ENCODE data around the gene CREB3. TPM values are rescaled to one million over a fixed set of nuclear protein-coding genes. Genes with fewer than 3 reads are reported as not detected.

CREB3 gene
- total and polyA plus RNA-seq, 4 donors = 9.2 to 21.4 (median 18.1) TPM

DNA sequence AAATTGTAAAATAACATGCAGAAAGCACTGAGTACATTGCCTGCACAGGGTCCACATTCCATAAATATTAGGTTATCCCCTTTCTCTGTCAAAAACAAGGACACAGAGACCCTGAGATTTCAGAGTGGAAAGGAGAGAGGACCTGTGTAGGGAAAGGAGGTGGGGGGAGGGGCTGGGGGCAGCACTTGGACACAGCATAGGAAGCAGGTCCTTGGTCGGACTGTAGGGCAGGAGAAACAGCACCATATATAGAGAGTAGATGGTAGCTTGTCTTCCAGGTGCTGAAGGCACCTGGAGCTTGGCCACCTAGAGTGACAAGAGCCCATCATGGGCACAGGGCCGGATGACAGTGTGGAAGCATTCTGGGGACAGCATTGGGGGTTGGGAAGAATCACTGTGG lies 45.2 kb upstream of the CREB3 start:
- Histone ChIP-seq H3K9me3 (ENCODE audit: control insufficient read depth in 4 of 4, low read length in 3 of 4) (no peaks in the 10 kb centered on the region), H3K4me3 (ENCODE audit: low read depth in 1 of 3, low read length in 3 of 3) (no peak overlapping the region), H3K27me3 (ENCODE audit: control insufficient read depth in 4 of 4, insufficient read depth in 4 of 4, low read length in 3 of 4) (no peaks in the 10 kb centered on the region), H3K9ac (ENCODE audit: low read depth in 1 of 2, low read length in 2 of 2) (no peak overlapping the region), H3K36me3 (ENCODE audit: control insufficient read depth in 4 of 4, insufficient read depth in 3 of 4, low read depth in 1 of 4, low read length in 3 of 4) (peaks cover 0 to 2% (median 0%) of the 10 kb centered on the region in 4 donors), H3K27ac (ENCODE audit: low read depth in 1 of 2, low read length in 2 of 2) (no peak overlapping the region), H3K4me1 (ENCODE audit: control insufficient read depth in 4 of 4, insufficient read depth in 4 of 4, low read length in 3 of 4) (peaks cover 0 to 10% (median 5%) of the 10 kb centered on the region in 4 donors)
- TF ChIP-seq FOXA2 (IDR thresholded peaks at IDR 0.05) (no peak), HNF4G (IDR thresholded peaks at IDR 0.05) (no peak), TAF1 (conservative IDR thresholded peaks at IDR 0.05) (no peak), NR2F2 (IDR thresholded peaks at IDR 0.05) (no peak), HNF4A (conservative IDR thresholded peaks at IDR 0.05) (no peak), GABPA (IDR thresholded peaks at IDR 0.05 in 1 of 2, conservative IDR thresholded peaks at IDR 0.05 in 1 of 2) (no peak), FOXA1 (IDR thresholded peaks at IDR 0.05) (no peak), YY1 (IDR thresholded peaks at IDR 0.05) (no peak), RXRA (IDR thresholded peaks at IDR 0.05) (no peak), JUND (IDR thresholded peaks at IDR 0.05) (no peak), SP1 (IDR thresholded peaks at IDR 0.05) (no peak), EGR1 (IDR thresholded peaks at IDR 0.05; ENCODE audit: low read depth in 2 of 2) (no peak), RAD21 (IDR thresholded peaks at IDR 0.05) (no peak)
- TF ChIP-seq, protein P1, sequence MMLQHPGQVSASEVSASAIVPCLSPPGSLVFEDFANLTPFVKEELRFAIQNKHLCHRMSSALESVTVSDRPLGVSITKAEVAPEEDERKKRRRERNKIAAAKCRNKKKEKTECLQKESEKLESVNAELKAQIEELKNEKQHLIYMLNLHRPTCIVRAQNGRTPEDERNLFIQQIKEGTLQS (IDR thresholded peaks at IDR 0.05) = no peak
- TF ChIP-seq, protein P2, sequence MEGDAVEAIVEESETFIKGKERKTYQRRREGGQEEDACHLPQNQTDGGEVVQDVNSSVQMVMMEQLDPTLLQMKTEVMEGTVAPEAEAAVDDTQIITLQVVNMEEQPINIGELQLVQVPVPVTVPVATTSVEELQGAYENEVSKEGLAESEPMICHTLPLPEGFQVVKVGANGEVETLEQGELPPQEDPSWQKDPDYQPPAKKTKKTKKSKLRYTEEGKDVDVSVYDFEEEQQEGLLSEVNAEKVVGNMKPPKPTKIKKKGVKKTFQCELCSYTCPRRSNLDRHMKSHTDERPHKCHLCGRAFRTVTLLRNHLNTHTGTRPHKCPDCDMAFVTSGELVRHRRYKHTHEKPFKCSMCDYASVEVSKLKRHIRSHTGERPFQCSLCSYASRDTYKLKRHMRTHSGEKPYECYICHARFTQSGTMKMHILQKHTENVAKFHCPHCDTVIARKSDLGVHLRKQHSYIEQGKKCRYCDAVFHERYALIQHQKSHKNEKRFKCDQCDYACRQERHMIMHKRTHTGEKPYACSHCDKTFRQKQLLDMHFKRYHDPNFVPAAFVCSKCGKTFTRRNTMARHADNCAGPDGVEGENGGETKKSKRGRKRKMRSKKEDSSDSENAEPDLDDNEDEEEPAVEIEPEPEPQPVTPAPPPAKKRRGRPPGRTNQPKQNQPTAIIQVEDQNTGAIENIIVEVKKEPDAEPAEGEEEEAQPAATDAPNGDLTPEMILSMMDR (IDR thresholded peaks at IDR 0.05; ENCODE audit: low read depth, low read length, missing input control) = no peak
- TF ChIP-seq, protein P3, sequence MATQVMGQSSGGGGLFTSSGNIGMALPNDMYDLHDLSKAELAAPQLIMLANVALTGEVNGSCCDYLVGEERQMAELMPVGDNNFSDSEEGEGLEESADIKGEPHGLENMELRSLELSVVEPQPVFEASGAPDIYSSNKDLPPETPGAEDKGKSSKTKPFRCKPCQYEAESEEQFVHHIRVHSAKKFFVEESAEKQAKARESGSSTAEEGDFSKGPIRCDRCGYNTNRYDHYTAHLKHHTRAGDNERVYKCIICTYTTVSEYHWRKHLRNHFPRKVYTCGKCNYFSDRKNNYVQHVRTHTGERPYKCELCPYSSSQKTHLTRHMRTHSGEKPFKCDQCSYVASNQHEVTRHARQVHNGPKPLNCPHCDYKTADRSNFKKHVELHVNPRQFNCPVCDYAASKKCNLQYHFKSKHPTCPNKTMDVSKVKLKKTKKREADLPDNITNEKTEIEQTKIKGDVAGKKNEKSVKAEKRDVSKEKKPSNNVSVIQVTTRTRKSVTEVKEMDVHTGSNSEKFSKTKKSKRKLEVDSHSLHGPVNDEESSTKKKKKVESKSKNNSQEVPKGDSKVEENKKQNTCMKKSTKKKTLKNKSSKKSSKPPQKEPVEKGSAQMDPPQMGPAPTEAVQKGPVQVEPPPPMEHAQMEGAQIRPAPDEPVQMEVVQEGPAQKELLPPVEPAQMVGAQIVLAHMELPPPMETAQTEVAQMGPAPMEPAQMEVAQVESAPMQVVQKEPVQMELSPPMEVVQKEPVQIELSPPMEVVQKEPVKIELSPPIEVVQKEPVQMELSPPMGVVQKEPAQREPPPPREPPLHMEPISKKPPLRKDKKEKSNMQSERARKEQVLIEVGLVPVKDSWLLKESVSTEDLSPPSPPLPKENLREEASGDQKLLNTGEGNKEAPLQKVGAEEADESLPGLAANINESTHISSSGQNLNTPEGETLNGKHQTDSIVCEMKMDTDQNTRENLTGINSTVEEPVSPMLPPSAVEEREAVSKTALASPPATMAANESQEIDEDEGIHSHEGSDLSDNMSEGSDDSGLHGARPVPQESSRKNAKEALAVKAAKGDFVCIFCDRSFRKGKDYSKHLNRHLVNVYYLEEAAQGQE (IDR thresholded peaks at IDR 0.05) = no peak
- TF ChIP-seq, protein P4, sequence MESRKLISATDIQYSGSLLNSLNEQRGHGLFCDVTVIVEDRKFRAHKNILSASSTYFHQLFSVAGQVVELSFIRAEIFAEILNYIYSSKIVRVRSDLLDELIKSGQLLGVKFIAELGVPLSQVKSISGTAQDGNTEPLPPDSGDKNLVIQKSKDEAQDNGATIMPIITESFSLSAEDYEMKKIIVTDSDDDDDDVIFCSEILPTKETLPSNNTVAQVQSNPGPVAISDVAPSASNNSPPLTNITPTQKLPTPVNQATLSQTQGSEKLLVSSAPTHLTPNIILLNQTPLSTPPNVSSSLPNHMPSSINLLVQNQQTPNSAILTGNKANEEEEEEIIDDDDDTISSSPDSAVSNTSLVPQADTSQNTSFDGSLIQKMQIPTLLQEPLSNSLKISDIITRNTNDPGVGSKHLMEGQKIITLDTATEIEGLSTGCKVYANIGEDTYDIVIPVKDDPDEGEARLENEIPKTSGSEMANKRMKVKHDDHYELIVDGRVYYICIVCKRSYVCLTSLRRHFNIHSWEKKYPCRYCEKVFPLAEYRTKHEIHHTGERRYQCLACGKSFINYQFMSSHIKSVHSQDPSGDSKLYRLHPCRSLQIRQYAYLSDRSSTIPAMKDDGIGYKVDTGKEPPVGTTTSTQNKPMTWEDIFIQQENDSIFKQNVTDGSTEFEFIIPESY (IDR thresholded peaks at IDR 0.05) = no peak
- TF ChIP-seq, protein P5, sequence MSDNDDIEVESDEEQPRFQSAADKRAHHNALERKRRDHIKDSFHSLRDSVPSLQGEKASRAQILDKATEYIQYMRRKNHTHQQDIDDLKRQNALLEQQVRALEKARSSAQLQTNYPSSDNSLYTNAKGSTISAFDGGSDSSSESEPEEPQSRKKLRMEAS (IDR thresholded peaks at IDR 0.05) = no peak
- 98% methylated on average over 2 of the region's 2 CpGs for WGBS
- DNase-seq (ENCODE audit: low spot score) = no peak

All from liver (tissue), 9 donors.